ENCODE measurements around the gene PPP1R12A.

DNA sequence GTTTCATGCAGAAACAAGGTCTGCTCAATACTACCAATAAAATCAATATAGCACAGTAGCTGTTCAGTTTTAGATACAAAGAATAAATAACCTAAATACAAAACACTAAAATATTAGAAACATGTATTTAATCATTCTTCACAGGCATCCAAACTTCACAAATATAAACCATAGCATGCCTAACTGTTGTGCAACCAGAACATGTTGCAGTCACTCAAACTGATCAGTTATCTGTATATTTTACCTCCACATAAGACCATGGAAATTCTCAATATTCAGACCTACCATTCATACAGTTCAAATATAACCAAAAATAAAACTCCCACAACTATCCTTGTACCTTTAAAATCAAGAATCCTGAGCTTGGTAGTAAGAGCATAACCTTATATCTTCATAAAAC, 161.0 kb downstream of the PPP1R12A start:
- TF ChIP-seq POLR2A (IDR thresholded peaks at IDR 0.05): no peak
- TF ChIP-seq, protein P1, sequence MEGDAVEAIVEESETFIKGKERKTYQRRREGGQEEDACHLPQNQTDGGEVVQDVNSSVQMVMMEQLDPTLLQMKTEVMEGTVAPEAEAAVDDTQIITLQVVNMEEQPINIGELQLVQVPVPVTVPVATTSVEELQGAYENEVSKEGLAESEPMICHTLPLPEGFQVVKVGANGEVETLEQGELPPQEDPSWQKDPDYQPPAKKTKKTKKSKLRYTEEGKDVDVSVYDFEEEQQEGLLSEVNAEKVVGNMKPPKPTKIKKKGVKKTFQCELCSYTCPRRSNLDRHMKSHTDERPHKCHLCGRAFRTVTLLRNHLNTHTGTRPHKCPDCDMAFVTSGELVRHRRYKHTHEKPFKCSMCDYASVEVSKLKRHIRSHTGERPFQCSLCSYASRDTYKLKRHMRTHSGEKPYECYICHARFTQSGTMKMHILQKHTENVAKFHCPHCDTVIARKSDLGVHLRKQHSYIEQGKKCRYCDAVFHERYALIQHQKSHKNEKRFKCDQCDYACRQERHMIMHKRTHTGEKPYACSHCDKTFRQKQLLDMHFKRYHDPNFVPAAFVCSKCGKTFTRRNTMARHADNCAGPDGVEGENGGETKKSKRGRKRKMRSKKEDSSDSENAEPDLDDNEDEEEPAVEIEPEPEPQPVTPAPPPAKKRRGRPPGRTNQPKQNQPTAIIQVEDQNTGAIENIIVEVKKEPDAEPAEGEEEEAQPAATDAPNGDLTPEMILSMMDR (IDR thresholded peaks at IDR 0.05 in 8 of 11, conservative IDR thresholded peaks at IDR 0.05 in 3 of 11): no peak
